ENCODE results near the gene PTPN9. TPM values are rescaled to one million over a fixed set of nuclear protein-coding genes. Genes with fewer than 3 reads are reported as not detected.
A peak's percentile ranks its signal among the peaks of the same experiment; 100 is the strongest.

PTPN9 gene
- 14.4 and 24.0 TPM in 2 replicates for total RNA-seq (ENCODE audit: low replicate concordance)

- peak within 1 kb of the TSS; percentile 81 for H3K4me3 ChIP-seq (ENCODE audit: low read depth, low read length)
- TF ChIP-seq CTCF (IDR thresholded peaks at IDR 0.05; ENCODE audit: insufficient read depth, low read length) = peak; percentile 48
- DNase-seq (ENCODE audit: low read depth) = peak; percentile 68
These were observed at the start of gene PTPN9 for GRCh38 chr15:75578948-75579920. Gene PTPN9 (minus strand): TSS chr15:75579315. CDS start chr15:75578776, 539 bp downstream.

- TF ChIP-seq CTCF (IDR thresholded peaks at IDR 0.05; ENCODE audit: insufficient read depth, low read length) = no peak
- peak within 1 kb of the TSS; percentile 88 for H3K4me3 ChIP-seq (ENCODE audit: low read depth, low read length)
- peak; percentile 88 for DNase-seq (ENCODE audit: low read depth)
These were observed 46.6 kb upstream of the PTPN9 start, which contains the start of gene SNUPN for GRCh38 chr15:75625542-75626347. Gene SNUPN (minus strand): TSS chr15:75625725. CDS start chr15:75621051, 4,674 bp downstream.

- no peak overlapping the region for H3K4me3 ChIP-seq (ENCODE audit: low read depth, low read length)
- no peak for DNase-seq (ENCODE audit: low read depth)
- no peak for TF ChIP-seq CTCF (IDR thresholded peaks at IDR 0.05; ENCODE audit: insufficient read depth, low read length)
These were observed 43.4 kb upstream of the PTPN9 start for GRCh38 chr15:75622505-75622904.

GRCh38 chr15:75620841-75621391 lies 41.8 kb upstream of the PTPN9 start:
- TF ChIP-seq CTCF (IDR thresholded peaks at IDR 0.05; ENCODE audit: insufficient read depth, low read length) = peak; percentile 65
- peak; percentile 98 for DNase-seq (ENCODE audit: low read depth)
- H3K4me3 ChIP-seq (ENCODE audit: low read depth, low read length) = peak overlapping the region; percentile 56

GRCh38 chr15:75620058-75620820 lies 41.1 kb upstream of the PTPN9 start:
- peak overlapping the region; percentile 56 for H3K4me3 ChIP-seq (ENCODE audit: low read depth, low read length)
- no peak for TF ChIP-seq CTCF (IDR thresholded peaks at IDR 0.05; ENCODE audit: insufficient read depth, low read length)
- DNase-seq (ENCODE audit: low read depth) = peak; percentile 95

- DNase-seq (ENCODE audit: low read depth) = no peak
- H3K4me3 ChIP-seq (ENCODE audit: low read depth, low read length) = no peak overlapping the region
- TF ChIP-seq CTCF (IDR thresholded peaks at IDR 0.05; ENCODE audit: insufficient read depth, low read length) = no peak
These were observed 37.7 kb upstream of the PTPN9 start for GRCh38 chr15:75616766-75617165.
